IPS-NIHi7 (cell line): ENCODE data around the gene RBM18.

Source experiments
- DNase-seq: peaks from one replicate; pipeline ENCODE4 v3.0.0; 2012; ENCODE audit warnings: mixed read lengths; ENCODE audit errors: extremely low spot score

Gene RBM18

DNA sequence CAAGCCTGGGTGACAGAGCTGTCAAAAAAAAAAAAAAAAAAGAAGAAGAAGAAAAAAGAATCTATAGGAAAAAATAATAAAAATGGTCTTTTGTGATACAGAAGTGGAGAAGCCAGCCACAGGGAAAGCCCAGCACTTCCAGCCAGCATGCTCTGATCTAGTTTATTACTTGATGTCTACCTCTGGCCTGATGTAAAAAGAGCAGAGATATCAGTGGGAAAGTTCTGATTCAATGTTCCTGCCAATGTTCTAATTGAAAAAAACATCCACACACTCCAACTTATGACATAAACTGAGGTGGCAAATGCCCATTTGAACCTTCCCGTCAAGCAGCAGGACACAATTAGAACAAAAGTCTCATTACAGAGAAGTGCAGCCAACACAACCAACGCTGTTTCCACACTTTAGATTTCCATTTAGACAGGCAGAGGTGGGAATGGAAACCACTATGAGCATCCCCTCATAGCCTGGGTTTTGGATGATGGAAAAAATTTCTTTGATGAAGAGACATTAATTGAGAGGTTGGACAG lies 5.7 kb downstream of the RBM18 start:
- no peak for DNase-seq

DNA sequence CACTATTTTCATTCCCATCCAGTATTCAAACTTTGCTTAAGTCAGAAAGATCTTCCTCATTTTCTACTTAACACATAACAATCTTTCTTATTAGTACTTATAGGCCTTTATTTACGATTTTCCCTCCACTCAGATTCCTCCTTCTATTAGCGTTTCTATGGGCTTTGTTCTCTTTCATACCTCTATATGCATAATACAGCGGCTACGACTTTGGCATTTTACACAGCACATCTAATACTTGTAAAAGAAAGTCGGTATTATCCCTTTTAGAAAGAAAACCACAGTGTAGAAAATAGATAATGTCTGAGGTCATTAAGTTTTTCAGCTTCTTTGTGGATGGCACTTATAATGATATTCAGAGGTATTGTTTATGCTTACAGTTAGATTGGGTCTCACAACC lies 8.4 kb downstream of the RBM18 start:
- DNase-seq, result no peak

GRCh38 chr9:122254761-122255160 lies 9.9 kb downstream of the RBM18 start:
- no peak for DNase-seq

GRCh38 chr9:122252796-122253195 lies 11.8 kb downstream of the RBM18 start:
- no peak for DNase-seq

- DNase-seq, result no peak
Observed at GRCh38 chr9:122251351-122251750, 13.3 kb downstream of the RBM18 start.

- no peak for DNase-seq
Observed at GRCh38 chr9:122248448-122248865, 16.2 kb downstream of the RBM18 start.

DNA sequence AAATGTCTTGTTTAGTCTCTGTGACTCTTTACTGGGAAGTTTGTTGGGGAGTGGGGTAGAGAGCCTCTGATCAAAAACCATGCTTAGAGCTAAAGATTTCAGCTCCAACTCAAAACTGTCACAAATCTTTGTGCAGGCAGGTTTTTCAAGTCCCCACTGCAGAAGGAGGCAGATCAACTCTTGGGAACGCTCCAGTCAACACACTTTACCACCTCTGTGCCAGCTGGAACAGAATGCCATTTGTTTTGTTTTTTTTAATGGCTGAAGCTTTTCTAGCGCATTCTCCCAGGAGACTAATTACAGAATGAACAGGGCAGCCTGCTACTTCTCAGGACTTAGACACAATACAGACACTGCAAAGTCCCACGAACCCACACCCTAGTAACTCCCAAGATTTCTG lies 18.0 kb downstream of the RBM18 start:
- DNase-seq, result no peak

GRCh38 chr9:122244349-122244748 lies 20.3 kb downstream of the RBM18 start:
- DNase-seq, result no peak

DNA sequence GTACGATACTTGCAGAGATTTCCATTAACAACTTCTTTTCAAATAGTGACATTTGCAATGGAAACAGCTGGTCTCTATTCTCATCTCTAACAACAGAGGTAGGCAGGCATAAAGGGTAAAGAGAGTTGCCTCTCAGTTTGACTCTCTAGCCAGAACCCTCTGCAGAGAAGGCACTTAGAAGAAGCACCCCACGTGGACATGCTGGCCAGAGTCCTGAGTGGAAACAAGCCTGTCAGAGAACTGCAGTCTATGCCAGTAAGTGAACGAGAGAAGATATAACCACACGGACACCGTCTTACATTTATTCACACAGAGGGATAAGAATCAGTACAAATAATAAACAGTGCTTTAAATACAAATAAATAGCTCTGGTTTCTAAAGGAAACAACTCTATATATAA lies 24.9 kb downstream of the RBM18 start:
- no peak for DNase-seq

GRCh38 chr9:122236681-122237080 lies 28.0 kb downstream of the RBM18 start:
- DNase-seq, result no peak

GRCh38 chr9:122234022-122234748 lies 30.5 kb downstream of the RBM18 start:
- no peak for DNase-seq

- DNase-seq, result no peak
Observed at GRCh38 chr9:122232796-122233306, 31.8 kb downstream of the RBM18 start.

DNA sequence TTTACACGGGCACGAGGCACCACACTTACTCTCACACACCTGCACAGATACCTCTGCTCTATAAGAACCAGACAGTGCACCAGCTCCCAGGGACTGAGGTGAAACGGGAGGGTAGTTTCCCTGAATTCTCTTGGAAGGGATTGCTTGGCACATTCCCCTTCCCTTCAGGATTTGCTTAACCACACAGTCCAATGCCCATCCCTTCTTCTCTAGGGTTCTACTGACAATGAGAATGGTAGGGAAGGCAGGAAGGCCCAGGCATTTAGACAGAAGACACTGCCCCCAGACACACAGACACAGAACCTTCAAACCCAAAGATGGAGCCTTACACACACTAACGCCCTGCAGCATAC lies 35.2 kb downstream of the RBM18 start:
- no peak for DNase-seq

DNA sequence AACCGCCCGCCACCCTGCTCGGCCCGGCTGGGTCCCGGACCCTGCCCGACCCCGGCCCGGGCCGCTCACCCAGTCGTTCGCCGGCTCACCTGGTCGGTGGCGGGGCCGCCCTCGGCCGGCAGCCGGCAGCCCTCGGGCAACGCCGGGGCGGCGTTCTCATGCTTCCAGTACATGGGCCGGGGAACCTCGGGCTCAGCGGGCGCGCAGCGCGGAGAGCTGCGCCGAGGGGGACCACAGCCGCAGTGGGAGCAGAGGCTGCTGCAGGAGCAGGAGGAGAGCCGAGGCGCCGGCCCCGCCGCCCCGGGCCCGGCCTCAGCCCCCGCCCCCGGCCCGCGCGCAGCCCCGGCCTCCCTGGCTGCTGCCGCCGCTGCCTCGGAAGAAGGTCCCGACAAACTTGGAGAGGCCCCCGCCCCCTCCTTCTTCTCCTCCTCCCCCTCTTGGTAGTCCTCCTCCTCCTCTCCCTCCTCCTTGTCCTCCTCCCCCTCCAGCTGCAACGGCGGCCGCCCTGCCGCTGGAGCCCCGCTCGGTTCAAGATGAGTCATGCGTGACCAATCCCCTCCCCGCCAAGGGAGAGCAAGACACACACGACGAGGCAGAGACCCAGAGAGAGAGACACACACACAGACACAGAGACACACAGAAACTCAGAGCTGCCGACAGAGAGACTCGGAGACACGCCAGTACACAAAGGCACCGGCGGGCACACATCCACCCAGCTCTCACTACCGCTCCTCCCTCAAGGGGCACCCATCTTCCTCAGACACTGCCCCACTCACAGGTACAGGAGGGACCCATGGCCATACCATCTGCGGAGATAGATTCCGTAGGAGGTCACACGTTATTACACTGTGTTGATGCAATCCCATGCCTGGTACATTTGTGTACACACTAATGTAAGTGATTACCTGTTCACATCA lies 35.8 kb downstream of the RBM18 start, which contains the start of gene LHX6:
Gene LHX6 (minus strand): TSS at position 390 of the 917 bp plus-strand sequence. CDS start 217 bp downstream, at position 173.
- peak; percentile 32 for DNase-seq

- DNase-seq, result peak; percentile 35
Observed at GRCh38 chr9:122228191-122228567, 36.5 kb downstream of the RBM18 start.

- DNase-seq, result no peak
Observed at GRCh38 chr9:122227575-122227900, 37.1 kb downstream of the RBM18 start.

DNA sequence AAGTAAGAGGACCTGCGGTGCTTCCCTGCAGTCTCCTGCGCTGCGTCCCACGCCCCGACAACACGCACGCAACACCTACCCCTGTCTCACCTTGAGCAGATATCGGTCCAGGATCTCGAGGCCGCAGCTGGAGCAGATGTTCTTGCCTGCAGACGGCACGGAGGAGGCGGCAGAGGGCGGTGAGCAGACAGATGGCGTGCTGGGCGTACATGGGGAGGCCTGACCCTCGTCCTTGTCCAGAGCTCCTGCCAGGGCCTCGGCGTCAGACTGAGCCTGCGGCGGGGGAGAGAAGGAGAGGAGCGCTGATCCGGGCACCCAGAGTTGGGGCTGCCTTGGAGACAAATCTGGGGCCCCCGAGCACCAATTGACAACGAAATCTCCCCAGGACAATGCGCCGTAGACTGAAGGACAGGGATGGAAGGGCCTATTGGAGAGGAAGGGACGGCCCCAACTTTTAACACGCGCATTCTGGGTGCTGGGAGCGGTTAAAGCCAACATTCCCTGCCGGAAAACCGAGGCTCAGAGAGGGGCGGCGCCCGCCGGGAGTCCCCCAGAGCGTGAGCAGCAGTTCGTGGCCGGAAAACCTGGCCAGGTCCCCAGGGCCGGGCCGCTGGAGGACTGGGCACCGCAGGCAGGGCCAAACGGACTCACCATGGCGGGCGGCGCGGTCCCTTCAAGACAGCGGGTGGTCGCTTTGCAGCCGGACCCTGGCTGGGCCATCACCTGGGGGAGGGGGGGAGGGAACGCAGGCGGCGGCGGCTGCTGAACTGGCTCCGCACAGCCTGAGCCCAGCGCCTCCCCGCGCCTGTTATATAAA lies 37.7 kb downstream of the RBM18 start:
- DNase-seq, result peak; percentile 61

DNA sequence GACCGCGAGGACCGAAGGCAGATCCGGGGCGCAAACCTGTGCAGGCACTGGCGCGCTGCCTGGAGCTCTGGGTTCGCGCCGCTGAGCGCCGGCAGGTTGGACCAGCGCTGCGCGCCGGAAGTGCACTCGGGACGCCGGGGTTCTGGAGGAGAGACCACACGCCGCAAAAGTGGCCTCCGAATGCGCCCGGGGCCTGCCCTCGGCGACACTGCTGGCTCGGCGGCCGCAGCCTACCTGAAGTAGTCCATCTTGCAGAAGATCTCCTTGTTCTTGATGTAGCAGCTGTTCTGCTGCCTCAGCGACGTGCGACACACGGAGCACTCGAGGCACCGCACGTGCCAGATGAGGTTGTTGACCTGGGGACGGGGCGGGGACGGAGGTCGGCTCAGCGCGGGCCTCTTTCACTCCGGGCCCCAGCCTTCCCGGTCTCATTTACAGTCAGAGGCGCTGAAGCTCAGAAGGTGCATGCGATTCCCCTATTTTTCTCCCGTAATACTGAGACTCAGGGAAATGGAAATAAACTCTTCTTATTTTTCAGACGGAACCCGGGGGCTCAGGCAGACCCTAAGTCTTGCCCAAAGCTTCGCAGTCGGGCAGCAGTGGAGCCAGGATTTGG lies 38.4 kb downstream of the RBM18 start:
- no peak for DNase-seq

DNA sequence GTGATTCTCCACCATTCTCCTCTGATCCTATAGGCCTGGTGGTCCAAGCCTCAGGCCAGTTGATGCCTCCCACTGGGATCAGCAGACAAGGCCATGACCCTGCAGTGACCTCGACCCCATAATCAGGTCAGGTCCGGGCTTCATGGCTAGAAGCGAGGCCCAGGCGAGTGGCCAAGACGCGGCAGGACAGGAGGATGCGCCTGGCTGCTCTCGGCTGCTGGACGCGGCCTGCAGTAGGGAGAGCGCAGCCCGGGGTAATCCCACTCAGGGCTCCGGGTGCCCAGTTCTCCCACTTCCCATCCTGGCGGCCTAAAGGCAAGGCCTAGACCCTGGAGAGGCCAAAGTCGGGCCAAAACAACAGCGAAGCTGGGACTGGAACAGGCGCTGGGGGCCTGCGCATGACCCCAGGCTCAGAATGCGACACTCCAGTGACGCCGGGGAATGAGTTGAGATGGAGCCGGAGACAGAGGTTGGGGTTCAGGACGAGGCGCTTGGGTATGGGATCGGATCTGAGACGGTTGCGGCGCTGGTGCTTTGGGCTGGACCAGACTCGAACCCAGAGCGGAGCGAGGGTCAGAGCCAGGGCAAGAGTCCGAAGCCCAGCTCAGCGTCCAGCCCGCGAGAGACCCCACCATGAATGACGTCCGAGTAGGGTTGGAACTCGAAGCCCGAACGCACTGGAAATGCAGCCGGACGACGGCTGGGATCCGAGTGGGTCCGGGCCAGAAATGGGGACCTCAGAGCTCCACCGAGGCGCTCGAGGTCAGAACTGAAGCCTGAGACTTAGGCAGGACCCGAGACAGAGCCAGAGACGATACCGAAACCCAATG lies 39.1 kb downstream of the RBM18 start:
- DNase-seq, result no peak

GRCh38 chr9:122223435-122223834 lies 41.2 kb downstream of the RBM18 start:
- no peak for DNase-seq
